H1 (cell line): ENCODE data around the gene ACACA. TPM values are rescaled to one million over a fixed set of nuclear protein-coding genes. Genes with fewer than 3 reads are reported as not detected.

Experiments used
- CTCF ChIA-PET: fragments of 300-600 bp; sonication (Branson Sonifier 250); formaldehyde crosslinking; loops from one replicate; lab custom pipeline; 2021; ENCODE audit not compliant: partially characterized antibody; lab: Charles Lee
- POLR2A ChIA-PET: fragments of 300-600 bp; sonication (Branson Sonifier 250); formaldehyde crosslinking; loops from one replicate; lab custom pipeline; 2021; ENCODE audit warnings: inconsistent platforms; ENCODE audit not compliant: partially characterized antibody; lab: Charles Lee
- DNase-seq, 2 experiments: peaks; one replicate each; pipeline versions ENCODE4 v3.0.0 to v3.0.0-alpha.2; 2010 to 2022; ENCODE audit warnings: low spot score in 2 of 2, low read depth in 1 of 2, mixed read lengths in 1 of 2
- FAIRE-seq: peaks from 2 replicates; lab custom pipeline; 2011; peaks lifted over from hg19 to GRCh38; lab: Jason Lieb, UNC
- H2AFZ ChIP-seq: 2 replicates; pipeline ENCODE4 v1.8.1; 2012; ENCODE audit warnings: low read length, inconsistent platforms
- H2AK5ac ChIP-seq: 2 replicates; pipeline ENCODE4 v1.6.1; 2013; ENCODE audit warnings: low read depth, low read length
- H2BK120ac ChIP-seq: replicated peaks from 2 replicates; pipeline ENCODE3; 2013; ENCODE audit warnings: low read depth, low read length, inconsistent platforms
- H2BK12ac ChIP-seq: 2 replicates; pipeline ENCODE4 v1.6.1; 2013; ENCODE audit warnings: low read depth, low read length
- H2BK15ac ChIP-seq: 2 replicates; pipeline ENCODE4 v1.6.1; 2013; ENCODE audit warnings: low read length
- H2BK20ac ChIP-seq: 2 replicates; pipeline ENCODE4 v1.6.1; 2013; ENCODE audit warnings: low read length
- H2BK5ac ChIP-seq: 2 replicates; pipeline ENCODE4 v1.6.1; 2013; ENCODE audit warnings: low read depth, low read length
- H3K14ac ChIP-seq: 2 replicates; pipeline ENCODE4 v1.6.1; 2013; ENCODE audit warnings: inconsistent platforms; ENCODE audit not compliant: insufficient read length
- H3K18ac ChIP-seq: 2 replicates; pipeline ENCODE4 v1.6.1; 2013; ENCODE audit warnings: low read length; ENCODE audit errors: extremely low read depth
- H3K23ac ChIP-seq: 2 replicates; pipeline ENCODE4 v1.6.1; 2013; ENCODE audit warnings: inconsistent platforms; ENCODE audit not compliant: insufficient read length
- H3K23me2 ChIP-seq: 2 replicates; pipeline ENCODE4 v1.6.1; 2013; ENCODE audit warnings: low read depth, low read length
- H3K27ac ChIP-seq: 2 replicates; pipeline ENCODE4 v1.6.1; 2011; ENCODE audit warnings: low read depth, low read length, inconsistent platforms
- H3K27me3 ChIP-seq, 4 experiments: replicated peaks in 1 of 4; 1 replicate in 1 of 4; 2 replicates in 3 of 4; pipeline versions ENCODE4 v1.6.1 to v1.8.1; 2011 to 2013; ENCODE audit warnings: low read length in 3 of 4, mild to moderate bottlenecking in 3 of 4, inconsistent platforms in 2 of 4, mixed read lengths in 2 of 4, moderate library complexity in 1 of 4; ENCODE audit not compliant: control insufficient read depth in 3 of 4, insufficient read depth in 3 of 4; ENCODE audit errors: extremely low read depth in 1 of 4
- H3K36me3 ChIP-seq, 4 experiments: 2 replicates each; pipeline versions ENCODE4 v1.6.1 to v1.8.1; 2011 to 2013; ENCODE audit warnings: mild to moderate bottlenecking in 4 of 4, low read length in 3 of 4, moderate library complexity in 2 of 4, control low read depth in 1 of 4, inconsistent platforms in 1 of 4; ENCODE audit not compliant: insufficient read depth in 4 of 4, control insufficient read depth in 2 of 4
- H3K4ac ChIP-seq: replicated peaks from 2 replicates; pipeline ENCODE3; 2013; ENCODE audit warnings: low read length, low read depth, mixed read lengths, inconsistent platforms; ENCODE audit not compliant: insufficient read length
- H3K4me1 ChIP-seq, 4 experiments: replicated peaks in 1 of 4; 1 replicate in 1 of 4; 2 replicates in 3 of 4; pipeline versions ENCODE4 v1.6.1 to v1.8.1; 2011 to 2013; ENCODE audit warnings: low read length in 3 of 4, inconsistent platforms in 2 of 4, mixed read lengths in 1 of 4; ENCODE audit not compliant: insufficient read depth in 4 of 4, control insufficient read depth in 3 of 4
- H3K4me2 ChIP-seq, 2 experiments: 2 replicates each; pipeline versions ENCODE4 v1.6.1 to v1.8.1; 2011 to 2013; ENCODE audit warnings: low read depth in 2 of 2, low read length in 2 of 2, control low read depth in 1 of 2, inconsistent platforms in 1 of 2, mild to moderate bottlenecking in 1 of 2; ENCODE audit not compliant: insufficient read depth in 1 of 2
- H3K4me3 ChIP-seq, 4 experiments: fragments of 200-600, 300-600 bp in 1 of 4; sonication (generic), shearing (Covaris generic), sonication (Bioruptor Twin) in 1 of 4; 2 replicates each; pipeline versions ENCODE4 v1.5.1 to v1.8.1; 2011 to 2016; ENCODE audit warnings: low read length in 4 of 4, low read depth in 3 of 4, control low read depth in 2 of 4, inconsistent platforms in 2 of 4, mild to moderate bottlenecking in 2 of 4, mixed read lengths in 1 of 4, moderate library complexity in 1 of 4; ENCODE audit not compliant: insufficient read depth in 2 of 4; ENCODE audit errors: extremely low read depth in 1 of 4
- H3K56ac ChIP-seq: replicated peaks from 2 replicates; pipeline ENCODE3; 2013; ENCODE audit warnings: low read depth, mild to moderate bottlenecking, mixed read lengths, low read length, inconsistent platforms; ENCODE audit not compliant: insufficient read length
- H3K79me1 ChIP-seq: 2 replicates; pipeline ENCODE4 v1.6.1; 2013; ENCODE audit warnings: low read depth, low read length, control low read depth
- H3K79me2 ChIP-seq, 2 experiments: 2 replicates each; pipeline versions ENCODE4 v1.6.1 to v1.8.1; 2012 to 2013; ENCODE audit warnings: low read length in 2 of 2, mild to moderate bottlenecking in 2 of 2, inconsistent platforms in 1 of 2; ENCODE audit not compliant: insufficient read depth in 2 of 2, control insufficient read depth in 1 of 2
- H3K9ac ChIP-seq, 4 experiments: replicated peaks in 1 of 4; 1 replicate in 1 of 4; 2 replicates in 3 of 4; pipeline versions ENCODE4 v1.6.1 to v1.8.1; 2011 to 2013; ENCODE audit warnings: low read depth in 3 of 4, low read length in 3 of 4, control low read depth in 2 of 4, mild to moderate bottlenecking in 2 of 4, moderate library complexity in 2 of 4, inconsistent platforms in 1 of 4; ENCODE audit errors: extremely low read depth in 1 of 4
- H3K9me3 ChIP-seq, 2 experiments: 2 replicates each; pipeline versions ENCODE4 v1.6.1 to v1.8.1; 2012 to 2013; ENCODE audit warnings: mild to moderate bottlenecking in 2 of 2, moderate library complexity in 2 of 2, control low read depth in 1 of 2, inconsistent platforms in 1 of 2, low read depth in 1 of 2, low read length in 1 of 2, mixed read lengths in 1 of 2; ENCODE audit not compliant: insufficient read depth in 2 of 2
- H4K20me1 ChIP-seq, 2 experiments: replicated peaks in 1 of 2; 2 replicates each; pipeline versions ENCODE3 to v1.8.1; 2011 to 2013; ENCODE audit warnings: inconsistent platforms in 2 of 2, low read length in 2 of 2, mild to moderate bottlenecking in 1 of 2; ENCODE audit not compliant: insufficient read depth in 2 of 2, control insufficient read depth in 1 of 2
- H4K5ac ChIP-seq: 2 replicates; pipeline ENCODE4 v1.6.1; 2013; ENCODE audit warnings: low read length, low read depth, mixed read lengths, inconsistent platforms; ENCODE audit not compliant: insufficient read length
- H4K8ac ChIP-seq: 2 replicates; pipeline ENCODE4 v1.8.0; 2013; ENCODE audit warnings: mild to moderate bottlenecking, moderate library complexity, low read length, inconsistent platforms; ENCODE audit not compliant: insufficient read depth; ENCODE audit errors: extremely low read depth
- H4K91ac ChIP-seq: replicated peaks from 2 replicates; pipeline ENCODE3; 2013; ENCODE audit warnings: low read length, mixed read lengths, inconsistent platforms; ENCODE audit not compliant: insufficient read length
- CREB1 ChIP-seq: IDR thresholded peaks from 2 replicates; pipeline ENCODE4 v1.6.1; 2012; ENCODE audit warnings: inconsistent platforms
- EP300 ChIP-seq, 2 experiments: IDR thresholded peaks; 1 replicate in 1 of 2; 2 replicates in 1 of 2; pipeline ENCODE4 v1.6.1; 2011 to 2012; ENCODE audit warnings: low read depth in 2 of 2, low read length in 2 of 2, mild to moderate bottlenecking in 2 of 2, borderline replicate concordance in 1 of 2, inconsistent platforms in 1 of 2, moderate library complexity in 1 of 2
- GTF2F1 ChIP-seq: IDR thresholded peaks from 2 replicates; pipeline ENCODE4 v1.6.1; 2012; ENCODE audit warnings: low read depth, low read length, improper control_type of control experiment, borderline replicate concordance
- KDM5A ChIP-seq: fragments of 200-600 bp; IDR thresholded peaks from 2 replicates; pipeline ENCODE4 v1.7.1; 2012; ENCODE audit warnings: mild to moderate bottlenecking, low read length, inconsistent platforms, mixed read lengths
- RXRA ChIP-seq: IDR thresholded peaks from 2 replicates; pipeline ENCODE4 v1.6.1; 2011; ENCODE audit warnings: low read depth, mild to moderate bottlenecking, low read length, moderate library complexity; ENCODE audit not compliant: insufficient read depth
- SP4 ChIP-seq: IDR thresholded peaks from 2 replicates; pipeline ENCODE4 v1.6.1; 2012; ENCODE audit warnings: low read length, inconsistent platforms
- USF2 ChIP-seq: IDR thresholded peaks from 2 replicates; pipeline ENCODE4 v1.6.1; 2011; ENCODE audit warnings: low read length, improper control_type of control experiment
- WGBS, 2 experiments: shearing (Covaris generic) in 1 of 2; methylation state at CpG; one replicate each; pipeline versions ENCODE4 v1.1.6 to v1.1.7; 2013 to 2015; ENCODE audit warnings: low lambda C conversion rate in 2 of 2, mixed read lengths in 2 of 2, inconsistent platforms in 1 of 2, low coverage in 1 of 2, missing lambda C conversion rate in 1 of 2; ENCODE audit not compliant: insufficient replicate concordance in 2 of 2, insufficient coverage in 1 of 2, insufficient read length in 1 of 2; ENCODE audit errors: extremely low coverage in 1 of 2, missing lambda C conversion rate in 1 of 2; 5-methylcytosine and 5-hydroxymethylcytosine counted together
- polyA plus RNA-seq, 7 experiments: library from polyadenylated mRNA; depleted of rRNA in 3 of 7; stranded (reverse) in 5 of 7; unstranded in 2 of 7; fragments of >200 nt in 5 of 7; fragments of 200-250 nt in 2 of 7; gene quantifications; 1 replicate in 5 of 7; 2 replicates in 1 of 7; 4 replicates in 1 of 7; pipeline versions ENCODE4 v1.2.1 to v1.2.3, GENCODE V29; 2011 to 2013; ENCODE audit warnings: missing spikeins in 2 of 7, mixed read lengths in 2 of 7
- total RNA-seq: library from RNA; stranded (reverse); fragmentation: NEBNext Ultra II Directional; extraction: Animal tissue kit (Norgen Biotek cat#: 25700); gene quantifications from 2 replicates; pipeline ENCODE4 v1.2.1, GENCODE V29; 2021

Gene ACACA
- total and polyA plus RNA-seq, 2 of the 8 experiments (the other 6 are each of a cell fraction or from before 2014, with no cell fraction given), result 74.0 to 160 TPM

- Histone ChIP-seq H3K23me2 (no peaks in the 10 kb centered on the region; the same call in 1 of the 2 replicates), H3K23ac (no peak overlapping the region), H2AFZ (no peak overlapping the region), H2BK15ac (no peak overlapping the region), H3K79me2 (no peaks in the 10 kb centered on the region), H3K27ac (no peak overlapping the region), H2BK120ac (no peak overlapping the region), H4K5ac (no peak overlapping the region), H3K79me1 (0 out of 2 replicates have a peak, but pooled peaks cover 2% of the 10 kb centered on the region), H2AK5ac (no peak overlapping the region), H3K9ac (no peak overlapping the region), H3K4me2 (no peak overlapping the region), H3K4me1 (no peaks in the 10 kb centered on the region; a peak in 1 of 7 replicates), H3K27me3 (no peaks in the 10 kb centered on the region), H3K56ac (no peak overlapping the region), H3K9me3 (no peaks in the 10 kb centered on the region), H2BK12ac (no peak overlapping the region), H3K18ac (no peak overlapping the region), H4K8ac (no peak overlapping the region), H3K4ac (no peak overlapping the region), H3K14ac (no peak overlapping the region), H2BK5ac (no peak overlapping the region; the same call in 1 of the 2 replicates), H4K20me1 (no peaks in the 10 kb centered on the region), H4K91ac (no peak overlapping the region), H2BK20ac (no peak overlapping the region), H3K4me3 (no peak overlapping the region), H3K36me3 (peaks cover 22 to 42% (median 30%) of the 10 kb centered on the region in 4 experiments; a peak in 7 of 8 replicates)
- TF ChIP-seq RXRA (no peak), USF2 (no peak), EP300 (IDR thresholded peaks at IDR 0.05; ENCODE audit: borderline replicate concordance in 1 of 2, low read depth in 2 of 2, low read length in 2 of 2) (no peak), CREB1 (no peak), SP4 (no peak), GTF2F1 (no peak), KDM5A (no peak)
- DNase-seq, result no peak
- POLR2A ChIA-PET, result interaction anchor here (1.1 kb wide), 1 partner anchor 12 kb away, joined by 3 read pairs; no protein-coding TSS in a partner anchor
- CTCF ChIA-PET, result interaction anchor here (0.6 to 1.5 kb wide), 5 partner anchors 9 to 127 kb away, joined by 3 to 5 read pairs (median 4); no protein-coding TSS in a partner anchor
- WGBS, 2 experiments, result 100% methylated on average over 2 of the region's 2 CpGs; no CpG with 5 or more reads in 1 of the 2 experiments
- no peak for FAIRE-seq
These were observed 310.6 kb downstream of the ACACA start for GRCh38 chr17:37096071-37096470.
